Kidney (tissue), 14 donors: ENCODE results near the gene MTG1. TPM values are rescaled to one million over a fixed set of nuclear protein-coding genes. Genes with fewer than 3 reads are reported as not detected.
"Not testable (repeated sequence)": the region's sequence is repeated elsewhere in the genome, so short reads cannot be mapped to it uniquely, and the experiment has no call there.

Source experiments
- DNase-seq, 5 donors: peaks; one replicate each; pipeline ENCODE4 v3.0.0-alpha.2; 2013 to 2020
- FAIRE-seq: peaks from 2 replicates; lab custom pipeline; 2012; peaks lifted over from hg19 to GRCh38; lab: Jason Lieb, UNC
- H3K27ac ChIP-seq, 2 donors: one replicate each; pipeline ENCODE4 v1.7.0; 2013; ENCODE audit warnings: low read depth in 2 of 2, low read length in 2 of 2, inconsistent platforms in 1 of 2
- H3K27me3 ChIP-seq: one replicate; pipeline ENCODE4 v1.7.1; 2013; ENCODE audit warnings: low read length, inconsistent platforms; ENCODE audit not compliant: control insufficient read depth, insufficient read depth
- H3K36me3 ChIP-seq, 3 donors: one replicate each; pipeline versions ENCODE4 v1.7.0 to v1.7.1; 2013; ENCODE audit warnings: low read length in 3 of 3, control low read depth in 1 of 3, inconsistent platforms in 1 of 3; ENCODE audit not compliant: insufficient read depth in 3 of 3, control insufficient read depth in 2 of 3
- H3K4me1 ChIP-seq, 3 donors: one replicate each; pipeline versions ENCODE4 v1.7.0 to v1.7.1; 2013; ENCODE audit warnings: low read length in 3 of 3, inconsistent platforms in 1 of 3, low read depth in 1 of 3; ENCODE audit not compliant: control insufficient read depth in 2 of 3, insufficient read depth in 2 of 3
- H3K4me3 ChIP-seq, 3 donors: one replicate each; pipeline versions ENCODE4 v1.7.0 to v1.8.1; 2013; ENCODE audit warnings: low read length in 3 of 3, control low read depth in 1 of 3, inconsistent platforms in 1 of 3
- H3K9ac ChIP-seq, 3 donors: one replicate each; pipeline versions ENCODE4 v1.7.0 to v1.7.1; 2013; ENCODE audit warnings: low read length in 3 of 3, control low read depth in 1 of 3, inconsistent platforms in 1 of 3
- H3K9me3 ChIP-seq, 3 donors: one replicate each; pipeline versions ENCODE4 v1.7.0 to v1.7.1; 2013; ENCODE audit warnings: low read length in 3 of 3, control low read depth in 1 of 3, inconsistent platforms in 1 of 3; ENCODE audit not compliant: control insufficient read depth in 2 of 3, insufficient read depth in 1 of 3
- CTCF ChIP-seq: IDR thresholded peaks from 3 replicates; pipeline ENCODE4 v1.5.1; 2012; ENCODE audit warnings: mild to moderate bottlenecking, moderate library complexity, borderline replicate concordance; ENCODE audit not compliant: insufficient read depth; ENCODE audit errors: extremely low read depth
- intact Hi-C: fragments of 100-400 bp; cut with DNase I; formaldehyde crosslinking; loops from one replicate; pipeline ENCODE4 v1.11.1; 2022
- polyA plus RNA-seq: library from polyadenylated mRNA; stranded (reverse); fragments of 350-450 nt; fragmentation: Illumina TruSeq; extraction: RNeasy Lipid Tissue Mini Kit (QIAGEN cat#74804); gene quantifications from one replicate; pipeline ENCODE4 v1.2.3, GENCODE V29; 2014; ENCODE audit warnings: low read depth, low replicate concordance; ENCODE audit not compliant: insufficient read depth
- total RNA-seq: library from RNA; stranded (reverse); fragmentation: NEBNext Ultra II Directional; extraction: Animal tissue kit (Norgen Biotek cat#: 25700); gene quantifications from one replicate; pipeline ENCODE4 v1.2.1, GENCODE V29; 2021
- donor health status: control.
- donor health status: control.
- donor health status: control.
- donor health status: control.
- donor health status: control.
- donor health status: DM: yes; HTN: yes; CAD: no.
- donor health status: Normal renal cell carcinoma (clear cell type).

Gene MTG1
- total and polyA plus RNA-seq, 2 donors from 2014 or later: 51.1 to 68.5 TPM

- Histone ChIP-seq H3K27me3 (no peaks in the 10 kb centered on the region), H3K4me3 (no peak overlapping the region), H3K36me3 (no peaks in the 10 kb centered on the region), H3K9me3 (no peaks in the 10 kb centered on the region), H3K4me1 (no peaks in the 10 kb centered on the region), H3K27ac (no peak overlapping the region), H3K9ac (no peak overlapping the region)
- DNase-seq (no peak), FAIRE-seq (no peak)
- intact Hi-C loops: no loop called here
- no peak for TF ChIP-seq CTCF
Observed at GRCh38 chr10:133439517-133440461, 45.8 kb downstream of the MTG1 start.

GRCh38 chr10:133440633-133441285 lies 46.8 kb downstream of the MTG1 start:
- no peak for DNase-seq
- Histone ChIP-seq H3K4me1 (no peaks in the 10 kb centered on the region), H3K9ac (no peak overlapping the region), H3K36me3 (no peaks in the 10 kb centered on the region), H3K4me3 (no peak overlapping the region), H3K27ac (no peak overlapping the region), H3K27me3 (no peaks in the 10 kb centered on the region), H3K9me3 (no peaks in the 10 kb centered on the region)
- TF ChIP-seq CTCF: no peak
- intact Hi-C loops: no loop called here
- FAIRE-seq: no peak

- intact Hi-C loops, H3K36me3 ChIP-seq, H3K27me3 ChIP-seq, H3K9me3 ChIP-seq, H3K4me1 ChIP-seq, DNase-seq, FAIRE-seq, H3K27ac ChIP-seq, H3K4me3 ChIP-seq, H3K9ac ChIP-seq: not testable (repeated sequence)
Observed at GRCh38 chr10:133441356-133441755, 47.4 kb downstream of the MTG1 start.

- Histone ChIP-seq H3K36me3 (no peaks in the 10 kb centered on the region), H3K4me1 (no peaks in the 10 kb centered on the region), H3K9me3 (peaks cover 0 to 3% (median 0%) of the 10 kb centered on the region in 3 donors), H3K9ac (no peak overlapping the region), H3K27me3 (no peaks in the 10 kb centered on the region), H3K27ac (no peak overlapping the region), H3K4me3 (no peak overlapping the region)
- intact Hi-C loops: no loop called here
- no peak for TF ChIP-seq CTCF
- FAIRE-seq: no peak
- DNase-seq: peak in 2 of 5 donors; percentile 3 to 67
Observed at GRCh38 chr10:133441780-133442179, 47.8 kb downstream of the MTG1 start.
